Fibroblast of the conjunctiva (primary cell): ENCODE results near the gene DNMBP.
A peak's percentile ranks its signal among the peaks of the same experiment; 100 is the strongest.
"Not testable (repeated sequence)": the region's sequence is repeated elsewhere in the genome, so short reads cannot be mapped to it uniquely, and the experiment has no call there.

Experiments used
- DNase-seq: peaks from one replicate; pipeline ENCODE4 v3.0.0-alpha.2; 2010; ENCODE audit warnings: low read depth

Gene DNMBP

GRCh38 chr10:100020142-100020885 is 10.6 kb upstream of the DNMBP start:
- DNase-seq, result no peak

- DNase-seq, result no peak
Measured at GRCh38 chr10:100019787-100020141, 10.0 kb upstream of the DNMBP start.

- DNase-seq, result no peak
Measured at GRCh38 chr10:100014071-100014762, 4.5 kb upstream of the DNMBP start.

- no peak for DNase-seq
Measured at GRCh38 chr10:100013621-100014020, 3.9 kb upstream of the DNMBP start.

GRCh38 chr10:100011906-100012305 is 2.2 kb upstream of the DNMBP start:
- DNase-seq, result not testable (repeated sequence)

- no peak for DNase-seq
Measured at GRCh38 chr10:100009283-100009792, 409 bp downstream of the DNMBP start.

- no peak for DNase-seq
Measured at GRCh38 chr10:100008708-100009282, 952 bp downstream of the DNMBP start.

GRCh38 chr10:100008142-100008522 is 1.6 kb downstream of the DNMBP start:
- no peak for DNase-seq

- no peak for DNase-seq
Measured at GRCh38 chr10:100007231-100008141, 2.3 kb downstream of the DNMBP start.

- DNase-seq, result peak; percentile 77
Measured at GRCh38 chr10:100006243-100006886, 3.4 kb downstream of the DNMBP start.

GRCh38 chr10:100004805-100005510 is 4.8 kb downstream of the DNMBP start:
- no peak for DNase-seq

GRCh38 chr10:100000109-100000644 is 9.6 kb downstream of the DNMBP start:
- no peak for DNase-seq

- DNase-seq, result no peak
Measured at GRCh38 chr10:99999319-100000108, 10.2 kb downstream of the DNMBP start.

- DNase-seq, result no peak
Measured at GRCh38 chr10:99998889-99999288, 10.9 kb downstream of the DNMBP start.

- DNase-seq, result no peak
Measured at GRCh38 chr10:99996671-99997648, 12.8 kb downstream of the DNMBP start.

- no peak for DNase-seq
Measured at GRCh38 chr10:99995713-99996112, 14.0 kb downstream of the DNMBP start.

GRCh38 chr10:99995269-99995668 is 14.5 kb downstream of the DNMBP start:
- no peak for DNase-seq

GRCh38 chr10:99994801-99995200 is 14.9 kb downstream of the DNMBP start:
- no peak for DNase-seq
